PC-3 (cell line): ENCODE data around the gene UCP2.

Experiments
- EZH2 ChIP-seq: fragments of 300-600 bp; sonication (generic); IDR thresholded peaks from one replicate; pipeline ENCODE4 v1.6.1; 2017; ENCODE audit warnings: antibody characterized with exemption, mild to moderate bottlenecking, low read length; ENCODE audit not compliant: unreplicated experiment
- TF ChIP-seq, protein P1 (sequence below): fragments of 300-600 bp; sonication (generic); conservative IDR thresholded peaks from 2 replicates; pipeline ENCODE4 v1.5.1; 2017; ENCODE audit warnings: antibody characterized with exemption, low read depth, mild to moderate bottlenecking, low read length

DNA sequence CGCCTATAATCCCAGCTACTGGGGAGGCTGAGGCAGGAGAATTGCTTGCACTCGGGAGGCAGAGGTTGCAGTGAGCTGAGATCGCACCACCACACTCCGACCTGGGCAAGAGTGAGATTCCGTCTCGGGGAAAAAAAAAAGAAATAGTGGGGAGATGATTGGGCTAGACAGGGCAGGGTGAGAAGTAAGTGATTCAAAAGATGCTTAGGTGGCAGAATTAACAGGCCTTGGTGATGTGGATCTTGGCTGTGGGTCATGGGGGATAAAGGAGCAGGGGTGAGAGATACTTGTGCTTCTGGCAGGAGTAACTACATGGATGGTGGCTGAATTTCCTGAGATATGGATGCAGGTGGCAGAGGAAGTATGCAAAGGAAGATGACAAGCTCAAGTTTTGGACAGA lies 39.4 kb upstream of the UCP2 start:
- TF ChIP-seq, protein P1, sequence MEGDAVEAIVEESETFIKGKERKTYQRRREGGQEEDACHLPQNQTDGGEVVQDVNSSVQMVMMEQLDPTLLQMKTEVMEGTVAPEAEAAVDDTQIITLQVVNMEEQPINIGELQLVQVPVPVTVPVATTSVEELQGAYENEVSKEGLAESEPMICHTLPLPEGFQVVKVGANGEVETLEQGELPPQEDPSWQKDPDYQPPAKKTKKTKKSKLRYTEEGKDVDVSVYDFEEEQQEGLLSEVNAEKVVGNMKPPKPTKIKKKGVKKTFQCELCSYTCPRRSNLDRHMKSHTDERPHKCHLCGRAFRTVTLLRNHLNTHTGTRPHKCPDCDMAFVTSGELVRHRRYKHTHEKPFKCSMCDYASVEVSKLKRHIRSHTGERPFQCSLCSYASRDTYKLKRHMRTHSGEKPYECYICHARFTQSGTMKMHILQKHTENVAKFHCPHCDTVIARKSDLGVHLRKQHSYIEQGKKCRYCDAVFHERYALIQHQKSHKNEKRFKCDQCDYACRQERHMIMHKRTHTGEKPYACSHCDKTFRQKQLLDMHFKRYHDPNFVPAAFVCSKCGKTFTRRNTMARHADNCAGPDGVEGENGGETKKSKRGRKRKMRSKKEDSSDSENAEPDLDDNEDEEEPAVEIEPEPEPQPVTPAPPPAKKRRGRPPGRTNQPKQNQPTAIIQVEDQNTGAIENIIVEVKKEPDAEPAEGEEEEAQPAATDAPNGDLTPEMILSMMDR: no peak
- no peak for TF ChIP-seq EZH2
